ENCODE measurements around the gene ZFAND2A. TPM values are rescaled to one million over a fixed set of nuclear protein-coding genes. Genes with fewer than 3 reads are reported as not detected.
A peak's percentile ranks its signal among the peaks of the same experiment; 100 is the strongest.

ZFAND2A gene
- polyA plus RNA-seq, 3 donors = 30.6 to 126 (median 35.1) TPM

DNA sequence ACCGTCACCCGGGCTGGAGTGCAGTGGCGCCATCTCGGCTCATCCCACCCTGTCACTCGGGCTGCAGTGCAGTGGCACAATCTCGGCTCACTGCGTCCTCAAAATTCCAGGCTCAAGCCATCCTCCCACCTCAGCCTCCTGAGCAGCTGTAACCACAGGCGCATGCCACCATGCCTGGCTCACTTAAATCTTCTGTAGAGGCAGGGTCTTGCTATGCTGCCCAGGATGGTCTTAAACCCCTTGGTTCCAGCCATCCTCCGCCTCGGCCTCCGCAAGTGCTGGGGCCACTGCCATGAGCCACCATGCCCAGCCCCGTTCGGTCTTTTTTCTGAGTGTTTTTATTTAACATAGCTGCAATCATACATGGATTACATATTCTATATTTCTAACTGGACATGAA is 30.6 kb downstream of the ZFAND2A start:
- Mint-ChIP-seq H3K36me3 (no peaks in the 10 kb centered on the region), H3K4me3 (no peak overlapping the region), H3K27ac (no peak overlapping the region), H3K27me3 (ENCODE audit: low read depth in 3 of 3) (no peaks in the 10 kb centered on the region), H3K4me1 (peaks cover 2% of the 10 kb centered on the region), H3K9me3 (peaks cover 0 to 2% (median 0%) of the 10 kb centered on the region in 7 donors)
- H3K4me2 ChIP-seq (replicated peaks; ENCODE audit: extremely low read depth, low read length, poor library complexity, severe bottlenecking) = no peak overlapping the region
- H3K9ac ChIP-seq (ENCODE audit: insufficient read depth, low read length, poor library complexity, severe bottlenecking) = no peak overlapping the region
- TF ChIP-seq, protein P1, sequence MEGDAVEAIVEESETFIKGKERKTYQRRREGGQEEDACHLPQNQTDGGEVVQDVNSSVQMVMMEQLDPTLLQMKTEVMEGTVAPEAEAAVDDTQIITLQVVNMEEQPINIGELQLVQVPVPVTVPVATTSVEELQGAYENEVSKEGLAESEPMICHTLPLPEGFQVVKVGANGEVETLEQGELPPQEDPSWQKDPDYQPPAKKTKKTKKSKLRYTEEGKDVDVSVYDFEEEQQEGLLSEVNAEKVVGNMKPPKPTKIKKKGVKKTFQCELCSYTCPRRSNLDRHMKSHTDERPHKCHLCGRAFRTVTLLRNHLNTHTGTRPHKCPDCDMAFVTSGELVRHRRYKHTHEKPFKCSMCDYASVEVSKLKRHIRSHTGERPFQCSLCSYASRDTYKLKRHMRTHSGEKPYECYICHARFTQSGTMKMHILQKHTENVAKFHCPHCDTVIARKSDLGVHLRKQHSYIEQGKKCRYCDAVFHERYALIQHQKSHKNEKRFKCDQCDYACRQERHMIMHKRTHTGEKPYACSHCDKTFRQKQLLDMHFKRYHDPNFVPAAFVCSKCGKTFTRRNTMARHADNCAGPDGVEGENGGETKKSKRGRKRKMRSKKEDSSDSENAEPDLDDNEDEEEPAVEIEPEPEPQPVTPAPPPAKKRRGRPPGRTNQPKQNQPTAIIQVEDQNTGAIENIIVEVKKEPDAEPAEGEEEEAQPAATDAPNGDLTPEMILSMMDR (IDR thresholded peaks at IDR 0.05) = no peak
- WGBS (ENCODE audit: insufficient coverage) = 99% methylated on average over 11 of the region's 13 CpGs
- H4K20me1 ChIP-seq (ENCODE audit: insufficient read depth, low read length) = no peaks in the 10 kb centered on the region
- DNase-seq = no peak
- H3K4me1 ChIP-seq (ENCODE audit: control insufficient read depth in 1 of 2, insufficient read depth in 2 of 2, low read length in 2 of 2) = no peaks in the 10 kb centered on the region
- H3K27me3 ChIP-seq (ENCODE audit: control insufficient read depth in 2 of 2, insufficient read depth in 2 of 2, low read length in 2 of 2) = no peaks in the 10 kb centered on the region
- no peak overlapping the region for H3K27ac ChIP-seq (ENCODE audit: low read depth in 1 of 2, low read length in 2 of 2)
- H2AFZ ChIP-seq (ENCODE audit: insufficient read depth, low read depth, low read length, poor library complexity, severe bottlenecking) = no peak overlapping the region
- H3K36me3 ChIP-seq (replicated peaks in 1 of 2; ENCODE audit: control insufficient read depth in 1 of 2, insufficient read depth in 2 of 2, low read length in 2 of 2) = no peaks in the 10 kb centered on the region
- H3K9me3 ChIP-seq (replicated peaks in 1 of 2; ENCODE audit: control insufficient read depth in 1 of 2, insufficient read depth in 1 of 2, low read length in 2 of 2) = no peaks in the 10 kb centered on the region
- intact Hi-C loops (cut with micrococcal nuclease) = no loop called here
- H3K79me2 ChIP-seq (ENCODE audit: insufficient read depth, low read length) = no peaks in the 10 kb centered on the region
- no peak overlapping the region for H3K4me3 ChIP-seq (replicated peaks in 1 of 3; ENCODE audit: low read depth in 2 of 3, low read length in 3 of 3)

DNA sequence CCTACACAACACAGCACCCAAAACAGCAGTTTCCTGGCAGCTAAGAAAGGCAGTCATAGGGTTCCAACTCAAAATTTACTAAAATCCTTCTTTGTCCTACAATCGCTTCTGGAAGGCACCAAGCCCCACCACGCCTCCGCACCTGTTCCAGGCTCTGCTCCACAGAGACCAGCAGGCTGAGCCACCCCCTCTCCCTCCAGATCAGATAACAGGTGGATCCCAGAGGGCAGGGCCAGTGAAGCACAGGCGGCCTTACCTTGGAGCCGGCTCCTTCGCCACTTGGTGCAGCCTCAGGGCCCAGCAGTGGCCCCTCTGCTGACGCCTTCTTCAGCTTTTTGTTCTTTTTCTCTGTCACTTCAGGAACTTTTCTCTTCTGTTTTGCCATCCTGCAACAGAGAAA is 33.0 kb downstream of the ZFAND2A start:
- H3K27ac Mint-ChIP-seq = peak overlapping the region in 2 of 7 donors; percentile 32 to 57
- TF ChIP-seq, protein P1 (IDR thresholded peaks at IDR 0.05) = no peak
- WGBS (ENCODE audit: insufficient coverage) = 98% methylated on average over 6 of the region's 7 CpGs

More for the DNA sequence above, 33.0 kb downstream of the ZFAND2A start:
- H3K27ac ChIP-seq (ENCODE audit: low read depth in 1 of 2, low read length in 2 of 2) = no peak overlapping the region
- no peaks in the 10 kb centered on the region for H3K27me3 ChIP-seq (ENCODE audit: control insufficient read depth in 2 of 2, insufficient read depth in 2 of 2, low read length in 2 of 2)
- Mint-ChIP-seq H3K36me3 (no peaks in the 10 kb centered on the region), H3K4me1 (peaks cover 6% of the 10 kb centered on the region), H3K27me3 (ENCODE audit: low read depth in 3 of 3) (peaks cover 0 to under 1% (median 0%) of the 10 kb centered on the region in 3 donors), H3K4me3 (no peak overlapping the region), H3K9me3 (peaks cover 0 to 2% (median 0%) of the 10 kb centered on the region in 7 donors)
- H2AFZ ChIP-seq (ENCODE audit: insufficient read depth, low read depth, low read length, poor library complexity, severe bottlenecking) = no peak overlapping the region
- intact Hi-C loops (cut with micrococcal nuclease) = no loop called here
- H3K9ac ChIP-seq (ENCODE audit: insufficient read depth, low read length, poor library complexity, severe bottlenecking) = no peak overlapping the region
- H3K79me2 ChIP-seq (ENCODE audit: insufficient read depth, low read length) = no peaks in the 10 kb centered on the region
- no peaks in the 10 kb centered on the region for H3K9me3 ChIP-seq (replicated peaks in 1 of 2; ENCODE audit: control insufficient read depth in 1 of 2, insufficient read depth in 1 of 2, low read length in 2 of 2)
- H4K20me1 ChIP-seq (ENCODE audit: insufficient read depth, low read length) = no peaks in the 10 kb centered on the region
- H3K4me1 ChIP-seq (ENCODE audit: control insufficient read depth in 1 of 2, insufficient read depth in 2 of 2, low read length in 2 of 2) = peaks cover 0 to 4% of the 10 kb centered on the region in 2 donors
- no peak overlapping the region for H3K4me2 ChIP-seq (replicated peaks; ENCODE audit: extremely low read depth, low read length, poor library complexity, severe bottlenecking)
- no peaks in the 10 kb centered on the region for H3K36me3 ChIP-seq (replicated peaks in 1 of 2; ENCODE audit: control insufficient read depth in 1 of 2, insufficient read depth in 2 of 2, low read length in 2 of 2)
- no peak overlapping the region for H3K4me3 ChIP-seq (replicated peaks in 1 of 3; ENCODE audit: low read depth in 2 of 3, low read length in 3 of 3)
- no peak for DNase-seq
